SK-N-SH treated with all-trans-retinoic acid at 6 μM for 48 hours (cell line): ENCODE measurements around the gene NR4A2.
A peak's percentile ranks its signal among the peaks of the same experiment; 100 is the strongest.

Experiments used
- ATAC-seq: fragments of 200-7000 bp; cut with Tn5 transposase; 3 replicates; pipeline ENCODE4 v1.9.1; 2020; ENCODE audit warnings: mild to moderate bottlenecking, moderate library complexity
- ARNTL ChIP-seq: fragments of 450-650 bp; formaldehyde crosslinking; IDR thresholded peaks from 2 replicates; pipeline ENCODE4 v1.5.0; 2020; ENCODE audit warnings: low read depth, mild to moderate bottlenecking, moderate library complexity, borderline replicate concordance
- BACH2 ChIP-seq: fragments of 250-450 bp; sonication (Bioruptor Pico); IDR thresholded peaks from 2 replicates; pipeline ENCODE4 v1.9.0; 2021; ENCODE audit warnings: mild to moderate bottlenecking, borderline replicate concordance
- ESRRG ChIP-seq: fragments of 250-450 bp; sonication (Bioruptor Pico); IDR thresholded peaks from 2 replicates; pipeline ENCODE4 v1.6.1; 2021; ENCODE audit warnings: mild to moderate bottlenecking
- GLIS3 ChIP-seq: fragments of 250-450 bp; sonication (Bioruptor Pico); IDR thresholded peaks from 2 replicates; pipeline ENCODE4 v1.5.0; 2020; ENCODE audit warnings: mild to moderate bottlenecking, moderate library complexity
- ISL1 ChIP-seq: fragments of 250-450 bp; sonication (Bioruptor Pico); IDR thresholded peaks from 2 replicates; pipeline ENCODE4 v2.1.2; 2022; ENCODE audit warnings: mild to moderate bottlenecking, moderate library complexity
- OSR1 ChIP-seq: fragments of 250-450 bp; sonication (Bioruptor Pico); IDR thresholded peaks from 2 replicates; pipeline ENCODE4 v1.8.0; 2022; ENCODE audit warnings: moderate library complexity, mild to moderate bottlenecking, inconsistent platforms
- PPARA ChIP-seq: fragments of 250-450 bp; sonication (Bioruptor Pico); IDR thresholded peaks from 2 replicates; pipeline ENCODE4 v1.5.0; 2020; ENCODE audit warnings: mild to moderate bottlenecking, borderline replicate concordance
- RARB ChIP-seq: fragments of 250-450 bp; sonication (Bioruptor Pico); IDR thresholded peaks from 2 replicates; pipeline ENCODE4 v1.8.0; 2021; ENCODE audit warnings: mild to moderate bottlenecking, moderate library complexity
- SNAI2 ChIP-seq: fragments of 250-450 bp; sonication (Bioruptor Pico); IDR thresholded peaks from 2 replicates; pipeline ENCODE4 v1.5.0; 2020; ENCODE audit warnings: mild to moderate bottlenecking, moderate library complexity
- TCF4 ChIP-seq: fragments of 250-450 bp; sonication (Bioruptor Pico); IDR thresholded peaks from 2 replicates; pipeline ENCODE4 v1.8.0; 2021; ENCODE audit warnings: mild to moderate bottlenecking, moderate library complexity, borderline replicate concordance
- TOX ChIP-seq: fragments of 250-450 bp; sonication (Bioruptor Pico); IDR thresholded peaks from 2 replicates; pipeline ENCODE4 v1.8.0; 2021; ENCODE audit warnings: mild to moderate bottlenecking, moderate library complexity, borderline replicate concordance
- ZC3H10 ChIP-seq: fragments of 250-450 bp; sonication (Bioruptor Pico); IDR thresholded peaks from 2 replicates; pipeline ENCODE4 v1.5.1; 2021; ENCODE audit warnings: mild to moderate bottlenecking, moderate library complexity
- ZFP3 ChIP-seq: fragments of 250-450 bp; sonication (Bioruptor Pico); IDR thresholded peaks from 2 replicates; pipeline ENCODE4 v1.5.0; 2020; ENCODE audit warnings: mild to moderate bottlenecking, moderate library complexity
- ZFP30 ChIP-seq: fragments of 450-650 bp; formaldehyde crosslinking; IDR thresholded peaks from 2 replicates; pipeline ENCODE4 v1.5.0; 2022; ENCODE audit warnings: mild to moderate bottlenecking, moderate library complexity
- ZNF565 ChIP-seq: fragments of 450-650 bp; formaldehyde crosslinking; conservative IDR thresholded peaks from 2 replicates; pipeline ENCODE4 v1.5.0; 2020; ENCODE audit warnings: low read depth, mild to moderate bottlenecking, moderate library complexity
- ZNF70 ChIP-seq: fragments of 450-650 bp; formaldehyde crosslinking; IDR thresholded peaks from 2 replicates; pipeline ENCODE4 v1.5.0; 2020; ENCODE audit warnings: mild to moderate bottlenecking, moderate library complexity
- ZNF8 ChIP-seq: fragments of 450-650 bp; formaldehyde crosslinking; IDR thresholded peaks from 2 replicates; pipeline ENCODE4 v1.5.0; 2020; ENCODE audit warnings: mild to moderate bottlenecking, moderate library complexity
- TF ChIP-seq, protein P1 (sequence below): fragments of 250-450 bp; sonication (Bioruptor Pico); IDR thresholded peaks from 2 replicates; pipeline ENCODE4 v1.5.0; 2020; ENCODE audit warnings: mild to moderate bottlenecking, moderate library complexity
- TF ChIP-seq, protein P2 (sequence below): fragments of 250-450 bp; sonication (Bioruptor Pico); IDR thresholded peaks from 2 replicates; pipeline ENCODE4 v1.8.0; 2020; ENCODE audit warnings: mild to moderate bottlenecking, moderate library complexity, borderline replicate concordance
- TF ChIP-seq, protein P3 (sequence below): fragments of 250-450 bp; sonication (Bioruptor Pico); IDR thresholded peaks from 2 replicates; pipeline ENCODE4 v1.5.1; 2021; ENCODE audit warnings: mild to moderate bottlenecking, moderate library complexity

NR4A2 gene

DNA sequence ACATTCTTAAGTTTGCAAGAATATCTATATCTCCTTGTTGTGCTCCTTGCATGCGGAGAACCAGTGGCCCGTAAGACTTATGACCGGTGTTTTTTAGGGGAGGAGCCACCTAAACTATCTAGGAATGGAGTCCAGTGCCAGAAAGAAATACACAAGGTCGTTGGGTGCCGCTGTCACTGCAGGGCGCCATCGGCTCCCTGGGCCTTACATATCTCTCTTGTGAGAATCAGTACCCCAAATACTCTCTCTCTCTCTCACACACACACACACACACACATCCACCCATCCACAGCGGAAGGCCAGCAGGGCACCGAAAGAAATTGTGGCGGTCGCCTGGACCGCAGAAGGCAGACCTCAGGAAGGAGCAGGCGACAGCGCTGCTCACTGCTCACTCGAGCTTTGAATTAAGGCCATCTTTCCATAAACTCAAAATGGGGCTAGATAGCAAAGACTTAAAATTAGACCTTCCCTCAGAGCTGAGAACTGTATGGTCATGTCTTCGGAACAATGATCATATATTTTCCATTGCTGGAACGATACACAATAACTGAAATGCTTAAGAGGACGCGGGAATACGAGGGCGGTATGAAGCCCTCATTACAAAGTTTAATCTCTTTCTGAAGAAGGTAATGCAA lies 10.4 kb downstream of the NR4A2 start:
- TF ChIP-seq, protein P1, sequence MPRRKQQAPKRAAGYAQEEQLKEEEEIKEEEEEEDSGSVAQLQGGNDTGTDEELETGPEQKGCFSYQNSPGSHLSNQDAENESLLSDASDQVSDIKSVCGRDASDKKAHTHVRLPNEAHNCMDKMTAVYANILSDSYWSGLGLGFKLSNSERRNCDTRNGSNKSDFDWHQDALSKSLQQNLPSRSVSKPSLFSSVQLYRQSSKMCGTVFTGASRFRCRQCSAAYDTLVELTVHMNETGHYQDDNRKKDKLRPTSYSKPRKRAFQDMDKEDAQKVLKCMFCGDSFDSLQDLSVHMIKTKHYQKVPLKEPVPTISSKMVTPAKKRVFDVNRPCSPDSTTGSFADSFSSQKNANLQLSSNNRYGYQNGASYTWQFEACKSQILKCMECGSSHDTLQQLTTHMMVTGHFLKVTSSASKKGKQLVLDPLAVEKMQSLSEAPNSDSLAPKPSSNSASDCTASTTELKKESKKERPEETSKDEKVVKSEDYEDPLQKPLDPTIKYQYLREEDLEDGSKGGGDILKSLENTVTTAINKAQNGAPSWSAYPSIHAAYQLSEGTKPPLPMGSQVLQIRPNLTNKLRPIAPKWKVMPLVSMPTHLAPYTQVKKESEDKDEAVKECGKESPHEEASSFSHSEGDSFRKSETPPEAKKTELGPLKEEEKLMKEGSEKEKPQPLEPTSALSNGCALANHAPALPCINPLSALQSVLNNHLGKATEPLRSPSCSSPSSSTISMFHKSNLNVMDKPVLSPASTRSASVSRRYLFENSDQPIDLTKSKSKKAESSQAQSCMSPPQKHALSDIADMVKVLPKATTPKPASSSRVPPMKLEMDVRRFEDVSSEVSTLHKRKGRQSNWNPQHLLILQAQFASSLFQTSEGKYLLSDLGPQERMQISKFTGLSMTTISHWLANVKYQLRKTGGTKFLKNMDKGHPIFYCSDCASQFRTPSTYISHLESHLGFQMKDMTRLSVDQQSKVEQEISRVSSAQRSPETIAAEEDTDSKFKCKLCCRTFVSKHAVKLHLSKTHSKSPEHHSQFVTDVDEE (CRISPR knock-in tag): no peak
- no peak for TF ChIP-seq ZNF70
- TF ChIP-seq ISL1 (CRISPR knock-in tag): no peak
- no peak for TF ChIP-seq ZFP30
- no peak for TF ChIP-seq SNAI2 (CRISPR knock-in tag)
- no peak for TF ChIP-seq ARNTL (CRISPR knock-in tag)
- peak; percentile 12 for ATAC-seq

DNA sequence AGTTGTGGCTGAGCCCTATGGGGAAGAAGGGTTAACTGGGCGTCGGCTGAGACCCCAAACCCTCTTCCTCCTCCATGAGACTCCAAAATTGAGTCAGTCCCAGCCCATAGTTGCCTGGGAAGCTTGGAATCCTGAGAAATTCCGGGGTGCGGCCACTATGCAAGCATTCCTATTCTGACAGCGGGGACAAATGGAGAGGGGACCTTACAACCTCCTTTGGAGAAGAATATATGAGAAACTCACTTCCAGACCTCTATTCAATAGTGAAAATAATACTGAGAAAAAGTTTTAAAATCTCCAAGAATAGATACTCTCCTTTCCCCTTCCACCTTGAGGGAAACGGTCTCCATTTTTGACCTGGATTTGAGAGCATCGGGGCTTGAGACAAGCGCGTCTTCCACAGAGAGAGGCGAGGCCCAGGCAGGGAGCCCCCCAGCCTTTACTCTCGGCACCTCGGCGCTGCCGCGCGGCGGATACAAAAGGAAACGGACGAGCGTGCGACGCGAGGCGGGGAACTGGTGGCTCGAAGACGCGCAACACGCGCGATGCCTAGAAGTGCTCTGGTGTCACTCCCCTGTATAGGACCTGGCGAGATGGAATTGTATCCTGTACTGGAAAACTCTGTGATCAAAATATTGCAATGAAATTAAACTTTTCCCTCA lies 11.1 kb downstream of the NR4A2 start:
- ATAC-seq: no peak

DNA sequence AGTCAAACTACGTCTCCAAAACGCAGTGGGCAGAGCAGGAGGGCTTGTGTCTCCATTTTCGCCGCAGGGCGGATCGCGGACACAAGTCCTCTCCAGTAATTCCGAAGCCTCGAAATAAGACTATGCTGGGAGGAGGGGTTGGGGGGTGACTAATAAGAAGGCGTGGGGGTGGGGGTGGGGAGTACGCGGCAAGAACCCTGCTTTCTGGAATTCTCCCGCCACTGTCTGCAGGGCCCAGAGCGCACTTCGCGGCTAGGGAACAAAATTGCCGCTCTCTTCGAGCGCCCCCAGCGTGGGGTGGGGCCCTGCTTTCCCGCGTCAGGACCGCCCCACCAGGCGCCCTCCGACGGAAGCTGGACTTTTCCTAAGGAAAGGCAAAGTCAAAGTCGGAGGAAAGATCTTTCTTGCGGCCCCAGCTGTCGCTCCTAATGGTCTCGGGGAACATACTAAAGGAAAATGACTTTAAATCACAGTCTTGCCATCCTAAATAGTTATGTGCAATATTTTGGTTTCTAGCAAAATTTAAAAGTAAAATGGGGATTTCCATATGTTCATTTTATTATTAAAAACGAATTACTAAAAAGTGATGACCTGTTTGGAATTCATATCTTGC lies 11.9 kb downstream of the NR4A2 start:
- TF ChIP-seq BACH2 (CRISPR knock-in tag): no peak
- TF ChIP-seq GLIS3: no peak
- TF ChIP-seq ISL1 (CRISPR knock-in tag): no peak
- TF ChIP-seq, all 23 proteins: peak for 0
- ATAC-seq: peak; percentile 10; the same call in 1 of the 3 replicates

More for the DNA sequence above, 11.1 kb downstream of the NR4A2 start:
- TF ChIP-seq RARB (CRISPR knock-in tag): no peak
- no peak for TF ChIP-seq PPARA
- TF ChIP-seq, protein P2, sequence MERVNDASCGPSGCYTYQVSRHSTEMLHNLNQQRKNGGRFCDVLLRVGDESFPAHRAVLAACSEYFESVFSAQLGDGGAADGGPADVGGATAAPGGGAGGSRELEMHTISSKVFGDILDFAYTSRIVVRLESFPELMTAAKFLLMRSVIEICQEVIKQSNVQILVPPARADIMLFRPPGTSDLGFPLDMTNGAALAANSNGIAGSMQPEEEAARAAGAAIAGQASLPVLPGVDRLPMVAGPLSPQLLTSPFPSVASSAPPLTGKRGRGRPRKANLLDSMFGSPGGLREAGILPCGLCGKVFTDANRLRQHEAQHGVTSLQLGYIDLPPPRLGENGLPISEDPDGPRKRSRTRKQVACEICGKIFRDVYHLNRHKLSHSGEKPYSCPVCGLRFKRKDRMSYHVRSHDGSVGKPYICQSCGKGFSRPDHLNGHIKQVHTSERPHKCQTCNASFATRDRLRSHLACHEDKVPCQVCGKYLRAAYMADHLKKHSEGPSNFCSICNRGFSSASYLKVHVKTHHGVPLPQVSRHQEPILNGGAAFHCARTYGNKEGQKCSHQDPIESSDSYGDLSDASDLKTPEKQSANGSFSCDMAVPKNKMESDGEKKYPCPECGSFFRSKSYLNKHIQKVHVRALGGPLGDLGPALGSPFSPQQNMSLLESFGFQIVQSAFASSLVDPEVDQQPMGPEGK (CRISPR knock-in tag): no peak
- TF ChIP-seq TCF4 (CRISPR knock-in tag): no peak
- no peak for TF ChIP-seq ZNF565
- no peak for TF ChIP-seq OSR1
- TF ChIP-seq, protein P1 (CRISPR knock-in tag): no peak
- no peak for TF ChIP-seq ARNTL (CRISPR knock-in tag)
- no peak for TF ChIP-seq GLIS3
- no peak for TF ChIP-seq ESRRG (CRISPR knock-in tag)
- TF ChIP-seq, protein P3, sequence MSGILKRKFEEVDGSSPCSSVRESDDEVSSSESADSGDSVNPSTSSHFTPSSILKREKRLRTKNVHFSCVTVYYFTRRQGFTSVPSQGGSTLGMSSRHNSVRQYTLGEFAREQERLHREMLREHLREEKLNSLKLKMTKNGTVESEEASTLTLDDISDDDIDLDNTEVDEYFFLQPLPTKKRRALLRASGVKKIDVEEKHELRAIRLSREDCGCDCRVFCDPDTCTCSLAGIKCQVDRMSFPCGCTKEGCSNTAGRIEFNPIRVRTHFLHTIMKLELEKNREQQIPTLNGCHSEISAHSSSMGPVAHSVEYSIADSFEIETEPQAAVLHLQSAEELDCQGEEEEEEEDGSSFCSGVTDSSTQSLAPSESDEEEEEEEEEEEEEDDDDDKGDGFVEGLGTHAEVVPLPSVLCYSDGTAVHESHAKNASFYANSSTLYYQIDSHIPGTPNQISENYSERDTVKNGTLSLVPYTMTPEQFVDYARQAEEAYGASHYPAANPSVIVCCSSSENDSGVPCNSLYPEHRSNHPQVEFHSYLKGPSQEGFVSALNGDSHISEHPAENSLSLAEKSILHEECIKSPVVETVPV (CRISPR knock-in tag): no peak
- TF ChIP-seq ZFP3 (CRISPR knock-in tag): no peak
- TF ChIP-seq BACH2 (CRISPR knock-in tag): no peak
- TF ChIP-seq ZNF8 (CRISPR knock-in tag): no peak
- TF ChIP-seq ZC3H10: no peak
- no peak for TF ChIP-seq ZFP30
- no peak for TF ChIP-seq TOX (CRISPR knock-in tag)
- TF ChIP-seq ISL1 (CRISPR knock-in tag): no peak
- TF ChIP-seq, all 23 proteins: peak for 0
